MCF 10A (cell line): ENCODE data around the gene CCND3. TPM values are rescaled to one million over a fixed set of nuclear protein-coding genes. Genes with fewer than 3 reads are reported as not detected.

Experiments
- BruUV-seq: library from RNA; stranded (reverse); fragments of 400-500 nt; replicated peaks from 2 replicates; lab custom pipeline; 2021; lab: Mats Ljungman, UMichigan
- CTCF ChIA-PET: fragments of 300-600 bp; sonication (Branson Sonifier 250); formaldehyde crosslinking; extraction: SDS; loops from one replicate; lab custom pipeline; 2021; ENCODE audit warnings: antibody characterized with exemption, inconsistent platforms; lab: Yijun Ruan, JAX
- POLR2A ChIA-PET: fragments of 300-600, 350-650 bp; sonication (Branson Sonifier 250); formaldehyde crosslinking; extraction: SDS; loops from one replicate; lab custom pipeline; 2020; ENCODE audit warnings: antibody characterized with exemption, inconsistent platforms; lab: Yijun Ruan, JAX
- DNase-seq: peaks from one replicate; pipeline ENCODE4 v3.0.0-alpha.2; 2018; ENCODE audit not compliant: unreplicated experiment
- H3K27ac Mint-ChIP-seq: one replicate; pipeline ENCODE4 v1.8.0; 2022; ENCODE audit warnings: mild to moderate bottlenecking, low read depth, mixed read lengths; ENCODE audit not compliant: unreplicated experiment
- H3K27me3 Mint-ChIP-seq: one replicate; pipeline ENCODE4 v1.8.0; 2022; ENCODE audit warnings: mixed read lengths; ENCODE audit not compliant: insufficient read depth, unreplicated experiment
- H3K36me3 Mint-ChIP-seq: one replicate; pipeline ENCODE4 v1.8.0; 2022; ENCODE audit warnings: mild to moderate bottlenecking, moderate library complexity, mixed read lengths; ENCODE audit not compliant: insufficient read depth, unreplicated experiment
- H3K4me1 Mint-ChIP-seq: one replicate; pipeline ENCODE4 v1.8.0; 2022; ENCODE audit warnings: mixed read lengths; ENCODE audit not compliant: insufficient read depth, unreplicated experiment
- H3K4me3 Mint-ChIP-seq: one replicate; pipeline ENCODE4 v1.8.0; 2022; ENCODE audit warnings: mild to moderate bottlenecking, moderate library complexity, mixed read lengths; ENCODE audit not compliant: unreplicated experiment
- H3K9me3 Mint-ChIP-seq: one replicate; pipeline ENCODE4 v1.8.0; 2022; ENCODE audit warnings: mixed read lengths; ENCODE audit not compliant: unreplicated experiment
- intact Hi-C: fragments of 100-400 bp; cut with micrococcal nuclease; formaldehyde crosslinking; loops from 2 replicates; pipeline ENCODE4 v1.14.1; 2022
- total RNA-seq: library from RNA; stranded (reverse); gene quantifications from 2 replicates; pipeline ENCODE4 v1.2.3, GENCODE V29; 2022
- TF ChIP-seq, protein P1 (sequence below): fragments of 200-600 bp; IDR thresholded peaks from one replicate; pipeline ENCODE4 v1.8.0; 2022; ENCODE audit warnings: antibody characterized with exemption, mild to moderate bottlenecking; ENCODE audit not compliant: unreplicated experiment

CCND3 gene
- total RNA-seq, 1 experiment from 2014 or later, result 75.8 TPM

DNA sequence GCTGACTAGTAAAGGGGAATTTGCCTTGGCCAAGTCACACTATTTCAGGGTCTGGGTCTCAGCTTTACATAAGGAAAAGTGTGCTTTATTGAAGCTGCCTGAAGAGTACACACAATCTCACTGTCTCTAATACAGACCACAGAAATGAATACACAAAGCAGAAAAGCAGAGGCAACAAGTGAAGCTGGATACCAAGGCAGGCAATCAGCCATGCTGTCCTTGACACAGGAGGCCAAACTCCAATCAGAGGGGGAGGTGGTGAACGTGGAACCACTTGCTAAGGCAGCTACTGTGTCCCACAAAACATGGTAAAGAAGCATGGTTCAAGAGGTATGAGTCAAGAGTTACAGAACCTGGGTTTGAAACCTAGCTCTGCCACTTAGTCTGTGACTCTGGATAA is 21.8 kb upstream of the CCND3 start:
- BruUV-seq, result no TSS peak
- TF ChIP-seq, protein P1, sequence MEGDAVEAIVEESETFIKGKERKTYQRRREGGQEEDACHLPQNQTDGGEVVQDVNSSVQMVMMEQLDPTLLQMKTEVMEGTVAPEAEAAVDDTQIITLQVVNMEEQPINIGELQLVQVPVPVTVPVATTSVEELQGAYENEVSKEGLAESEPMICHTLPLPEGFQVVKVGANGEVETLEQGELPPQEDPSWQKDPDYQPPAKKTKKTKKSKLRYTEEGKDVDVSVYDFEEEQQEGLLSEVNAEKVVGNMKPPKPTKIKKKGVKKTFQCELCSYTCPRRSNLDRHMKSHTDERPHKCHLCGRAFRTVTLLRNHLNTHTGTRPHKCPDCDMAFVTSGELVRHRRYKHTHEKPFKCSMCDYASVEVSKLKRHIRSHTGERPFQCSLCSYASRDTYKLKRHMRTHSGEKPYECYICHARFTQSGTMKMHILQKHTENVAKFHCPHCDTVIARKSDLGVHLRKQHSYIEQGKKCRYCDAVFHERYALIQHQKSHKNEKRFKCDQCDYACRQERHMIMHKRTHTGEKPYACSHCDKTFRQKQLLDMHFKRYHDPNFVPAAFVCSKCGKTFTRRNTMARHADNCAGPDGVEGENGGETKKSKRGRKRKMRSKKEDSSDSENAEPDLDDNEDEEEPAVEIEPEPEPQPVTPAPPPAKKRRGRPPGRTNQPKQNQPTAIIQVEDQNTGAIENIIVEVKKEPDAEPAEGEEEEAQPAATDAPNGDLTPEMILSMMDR, result no peak

DNA sequence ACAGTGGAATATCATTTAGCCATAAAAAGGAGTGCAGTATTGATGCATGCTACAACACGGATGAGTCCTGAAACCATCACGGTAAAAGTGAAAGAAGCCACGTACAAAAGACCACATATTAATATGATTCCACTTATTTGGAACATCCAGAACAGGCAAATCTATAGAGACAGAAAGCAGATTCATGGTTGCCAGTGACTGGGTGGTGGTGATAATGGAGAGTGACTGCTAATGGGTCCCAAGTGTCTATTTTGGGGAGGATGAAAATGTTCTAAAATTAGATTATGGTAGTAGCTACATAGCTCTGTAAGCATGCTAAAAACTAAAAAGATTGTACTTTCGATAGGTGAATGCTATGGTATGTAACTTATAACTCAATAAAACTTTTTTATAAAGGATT is 18.4 kb upstream of the CCND3 start:
- BruUV-seq, result no TSS peak
- intact Hi-C loops, result no loop called here
- no peak for DNase-seq
- CTCF ChIA-PET, result no interaction called here
- TF ChIP-seq, protein P1, result no peak
- POLR2A ChIA-PET, result no interaction called here
- no peaks in the 10 kb centered on the region for H3K27me3 Mint-ChIP-seq
- peaks cover 14% of the 10 kb centered on the region for H3K4me1 Mint-ChIP-seq
- H3K27ac Mint-ChIP-seq, result no peak overlapping the region
- H3K4me3 Mint-ChIP-seq, result no peak overlapping the region
- H3K36me3 Mint-ChIP-seq, result peaks cover 19% of the 10 kb centered on the region
- no peaks in the 10 kb centered on the region for H3K9me3 Mint-ChIP-seq

More for the DNA sequence above, 21.8 kb upstream of the CCND3 start:
- H3K36me3 Mint-ChIP-seq, result peaks cover 14% of the 10 kb centered on the region
- no peak for DNase-seq
- CTCF ChIA-PET, result interaction anchor here (0.6 to 1.1 kb wide), 6 partner anchors 12 to 251 kb away, joined by 3 to 4 read pairs (median 3); partner anchors contain the start of gene CCND3
- intact Hi-C loops, result no loop called here
- no peak overlapping the region for H3K4me3 Mint-ChIP-seq
- peaks cover 24% of the 10 kb centered on the region for H3K4me1 Mint-ChIP-seq
- no peaks in the 10 kb centered on the region for H3K9me3 Mint-ChIP-seq
- H3K27me3 Mint-ChIP-seq, result no peaks in the 10 kb centered on the region
- no peak overlapping the region for H3K27ac Mint-ChIP-seq
- POLR2A ChIA-PET, result interaction anchor here (0.6 to 1.4 kb wide), 4 partner anchors 12 to 888 kb away, joined by 3 to 4 read pairs (median 4); no protein-coding TSS in a partner anchor

DNA sequence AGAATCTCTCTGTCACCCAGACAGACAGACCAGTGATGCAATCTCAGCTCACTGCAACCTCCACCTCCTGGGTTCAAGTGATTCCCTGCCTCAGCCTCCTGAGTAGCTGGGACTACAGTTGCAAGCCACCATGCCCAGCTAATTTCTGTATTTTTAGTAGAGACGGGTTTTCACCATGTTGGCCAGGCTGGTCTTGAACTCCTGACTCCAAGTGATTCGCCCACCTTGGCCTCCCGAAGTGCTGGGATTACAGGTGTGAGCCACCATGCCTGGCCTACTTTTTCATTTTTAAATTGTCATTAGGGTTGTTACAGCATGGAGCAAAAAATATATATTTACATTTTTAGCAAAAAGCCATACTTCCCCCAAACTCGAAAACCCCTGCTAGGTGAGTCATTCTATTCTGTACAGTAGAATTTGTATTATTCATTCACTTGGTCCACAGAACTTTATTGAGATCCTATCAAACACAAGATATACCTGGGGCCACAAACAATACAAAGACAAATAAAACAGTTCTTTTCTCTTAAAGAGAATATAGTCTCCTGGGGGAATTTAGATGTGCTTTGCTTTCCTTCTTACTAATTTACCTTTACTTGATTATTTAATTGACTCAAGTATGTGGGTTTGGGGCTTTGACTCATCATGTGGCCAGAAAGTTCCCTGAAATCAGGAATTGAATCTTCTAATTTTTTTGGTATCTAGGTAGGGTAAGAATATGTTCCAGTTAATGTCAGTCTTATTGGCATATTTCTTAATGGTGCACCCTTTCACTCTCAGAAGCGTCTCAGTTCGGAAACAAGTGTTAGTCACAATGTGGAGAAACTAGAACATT is 16.6 kb upstream of the CCND3 start:
- intact Hi-C loops, result no loop called here
- TF ChIP-seq, protein P1, result no peak
- H3K27me3 Mint-ChIP-seq, result no peaks in the 10 kb centered on the region
- no TSS peak for BruUV-seq
- no peak overlapping the region for H3K4me3 Mint-ChIP-seq
- ChIA-PET POLR2A (interaction anchor here (0.7 kb wide), 1 partner anchor 55 kb away, joined by 3 read pairs; no protein-coding TSS in a partner anchor), CTCF (no interaction called here)
- DNase-seq, result no peak
- no peak overlapping the region for H3K27ac Mint-ChIP-seq
- peaks cover 19% of the 10 kb centered on the region for H3K36me3 Mint-ChIP-seq
- no peaks in the 10 kb centered on the region for H3K9me3 Mint-ChIP-seq
- peaks cover 8% of the 10 kb centered on the region for H3K4me1 Mint-ChIP-seq

- Mint-ChIP-seq H3K27me3 (no peaks in the 10 kb centered on the region), H3K36me3 (peaks cover 17% of the 10 kb centered on the region), H3K9me3 (no peaks in the 10 kb centered on the region), H3K4me3 (no peak overlapping the region), H3K27ac (no peak overlapping the region), H3K4me1 (peaks cover 8% of the 10 kb centered on the region)
- TF ChIP-seq, protein P1, result no peak
- BruUV-seq, result no TSS peak
- intact Hi-C loops, result no loop called here
- ChIA-PET CTCF (no interaction called here), POLR2A (no interaction called here)
- DNase-seq, result no peak
Observed at GRCh38 chr6:41957117-41957516, 15.5 kb upstream of the CCND3 start.
